HG02571 (cell line): ENCODE data around the gene AKAP8L.
"Not testable (repeated sequence)": the region's sequence is repeated elsewhere in the genome, so short reads cannot be mapped to it uniquely, and the experiment has no call there.

ENCODE experiments used
- ATAC-seq: cut with Tn5 transposase; IDR thresholded peaks from one replicate; pipeline ENCODE4 v1.9.1; 2021; ENCODE audit warnings: mild to moderate bottlenecking, moderate library complexity; ENCODE audit not compliant: unreplicated experiment

The AKAP8L gene

DNA sequence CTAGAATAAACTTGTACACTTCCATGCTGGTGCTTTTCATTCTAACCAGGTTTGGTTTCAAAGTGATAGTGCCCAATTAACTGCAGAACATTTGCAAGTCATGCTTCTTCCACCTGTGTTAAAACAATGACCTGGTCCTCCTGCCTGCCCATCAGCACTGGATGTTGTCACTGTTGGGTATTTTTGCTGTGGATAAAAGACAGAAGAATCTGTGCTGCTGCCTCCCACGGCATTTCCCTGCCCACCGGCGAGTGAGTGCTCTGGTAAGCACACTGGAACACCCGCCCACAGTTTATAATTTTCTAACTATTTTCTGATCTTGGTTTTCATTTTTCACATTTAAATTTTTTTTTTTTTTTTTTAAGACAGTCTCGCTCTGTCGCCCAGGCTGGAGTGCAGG is 36.9 kb downstream of the AKAP8L start:
- no peak for ATAC-seq

DNA sequence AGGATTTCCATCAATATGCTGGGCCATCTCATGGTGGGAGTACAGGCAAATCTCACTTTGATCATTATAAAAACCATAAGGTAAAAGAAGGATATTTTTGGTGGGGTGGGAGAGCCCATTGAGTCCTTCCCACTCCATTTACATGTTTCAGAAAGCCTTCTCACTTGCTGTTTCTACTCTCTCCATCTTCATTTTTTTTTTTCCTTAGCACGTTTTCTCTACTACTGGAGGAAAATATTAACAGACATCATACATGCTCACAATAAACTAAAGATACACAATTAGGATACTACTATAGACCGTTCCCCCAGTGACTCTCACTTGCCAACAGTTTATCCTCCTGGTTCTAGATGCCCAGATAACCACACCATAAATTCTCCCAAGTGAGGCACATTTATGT is 37.4 kb downstream of the AKAP8L start:
- no peak for ATAC-seq

DNA sequence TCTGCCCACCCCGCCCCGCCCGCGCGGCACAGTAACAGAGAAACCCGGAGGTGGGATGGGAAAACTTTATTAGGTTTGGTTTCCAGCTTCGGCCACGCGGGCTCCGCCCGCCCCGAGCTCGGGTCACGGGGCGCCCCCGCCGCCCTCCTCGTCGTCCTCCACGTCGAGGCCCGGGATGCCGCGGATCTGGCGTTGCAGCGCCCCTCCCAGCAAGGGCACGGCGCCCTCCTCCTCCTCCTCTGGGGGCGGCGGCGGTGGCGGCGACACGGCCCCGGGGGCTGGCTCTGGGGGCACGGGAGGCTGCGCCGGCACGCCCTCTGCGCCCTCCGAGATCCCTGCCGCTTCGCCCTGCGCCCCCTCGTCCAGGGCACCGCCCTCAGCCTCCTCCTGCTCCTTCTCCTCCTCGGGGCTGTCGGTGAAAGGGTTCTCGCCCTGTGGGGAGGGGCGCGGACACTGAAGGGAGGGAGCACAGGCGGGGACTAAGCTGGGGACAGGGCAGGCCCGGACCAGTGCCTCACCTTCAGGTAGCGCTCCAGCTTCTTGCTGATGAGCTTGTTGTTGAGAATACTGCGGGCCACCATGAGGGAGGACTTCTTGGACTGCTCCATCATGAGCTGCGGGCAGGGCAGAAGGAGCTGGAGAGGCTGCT is 38.7 kb downstream of the AKAP8L start:
- ATAC-seq: peak; percentile 11

DNA sequence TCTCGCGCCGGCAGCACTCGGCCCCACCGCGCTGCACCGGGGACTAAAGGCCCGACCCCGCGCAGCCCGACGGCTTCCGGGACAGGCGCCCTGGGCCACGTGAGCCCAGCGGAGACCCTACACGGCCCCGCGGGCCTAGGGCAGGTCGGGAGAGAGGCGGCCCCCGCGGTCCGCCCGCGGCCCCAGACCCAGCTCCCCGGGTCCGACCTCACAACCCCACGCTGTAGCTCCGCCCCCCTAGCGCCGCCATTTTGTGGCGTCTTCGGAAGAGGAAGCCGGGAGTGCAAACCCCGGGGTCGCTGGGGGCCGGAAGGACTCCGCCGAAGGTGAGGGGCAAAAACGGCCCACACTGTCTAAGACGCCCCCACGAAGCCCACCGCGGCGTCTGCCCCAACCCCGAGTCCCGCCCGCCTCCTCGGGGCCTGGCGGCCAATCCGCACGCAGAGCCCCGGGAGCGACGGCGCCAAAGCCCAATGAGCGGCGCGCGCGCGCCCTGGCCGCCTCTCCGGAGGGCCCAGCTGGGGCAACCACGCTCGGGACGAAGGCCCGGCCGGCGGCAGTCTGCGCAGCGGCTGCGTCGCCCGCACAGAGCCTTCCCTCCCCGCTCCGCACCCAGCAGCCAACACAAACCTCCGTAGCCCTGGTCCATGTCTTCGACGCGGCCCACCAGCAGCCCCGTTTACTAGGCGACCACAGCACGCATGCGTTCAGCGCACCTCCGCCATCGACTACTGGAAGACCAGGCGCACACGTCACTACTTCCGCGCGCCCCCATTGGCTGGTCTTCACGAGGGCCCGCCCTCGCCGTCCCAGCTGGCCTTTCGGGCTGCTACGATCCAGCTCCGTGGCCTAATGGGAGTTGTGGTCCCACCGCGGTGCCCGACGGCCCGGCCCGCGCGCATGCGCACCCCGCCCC is 39.4 kb downstream of the AKAP8L start, which contains the start of gene AKAP8:
AKAP8 (minus strand) TSS at position 705 of the 916 bp plus-strand sequence; CDS start at position 649, 56 bp downstream.
- peak; percentile 79 for ATAC-seq

DNA sequence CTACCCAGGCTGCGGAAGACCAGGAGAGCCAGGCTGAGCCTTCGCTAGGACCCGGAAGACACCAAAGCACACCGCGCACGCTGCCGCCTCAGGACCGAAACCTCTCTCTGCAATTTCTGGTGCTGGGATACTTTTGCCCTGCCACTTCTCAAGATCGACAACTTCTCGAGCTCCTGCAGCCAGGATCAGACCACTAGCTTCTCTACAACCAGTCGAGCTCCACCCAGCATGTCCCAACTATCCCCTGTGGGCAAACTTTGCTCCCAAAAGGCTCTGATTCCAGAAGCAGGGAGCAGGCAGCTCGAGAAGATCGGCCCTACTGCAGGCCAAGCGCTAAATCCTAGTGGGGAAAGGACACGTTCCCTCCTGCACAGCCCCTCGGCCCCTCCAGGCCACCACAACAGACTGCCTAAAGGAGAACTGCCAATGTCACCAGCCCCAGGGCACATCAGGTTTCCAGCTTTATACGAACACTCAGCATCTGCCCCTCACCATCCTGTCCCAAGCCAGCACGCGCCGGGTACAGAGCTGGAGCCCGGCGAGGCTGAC is 40.2 kb downstream of the AKAP8L start:
- ATAC-seq: no peak

DNA sequence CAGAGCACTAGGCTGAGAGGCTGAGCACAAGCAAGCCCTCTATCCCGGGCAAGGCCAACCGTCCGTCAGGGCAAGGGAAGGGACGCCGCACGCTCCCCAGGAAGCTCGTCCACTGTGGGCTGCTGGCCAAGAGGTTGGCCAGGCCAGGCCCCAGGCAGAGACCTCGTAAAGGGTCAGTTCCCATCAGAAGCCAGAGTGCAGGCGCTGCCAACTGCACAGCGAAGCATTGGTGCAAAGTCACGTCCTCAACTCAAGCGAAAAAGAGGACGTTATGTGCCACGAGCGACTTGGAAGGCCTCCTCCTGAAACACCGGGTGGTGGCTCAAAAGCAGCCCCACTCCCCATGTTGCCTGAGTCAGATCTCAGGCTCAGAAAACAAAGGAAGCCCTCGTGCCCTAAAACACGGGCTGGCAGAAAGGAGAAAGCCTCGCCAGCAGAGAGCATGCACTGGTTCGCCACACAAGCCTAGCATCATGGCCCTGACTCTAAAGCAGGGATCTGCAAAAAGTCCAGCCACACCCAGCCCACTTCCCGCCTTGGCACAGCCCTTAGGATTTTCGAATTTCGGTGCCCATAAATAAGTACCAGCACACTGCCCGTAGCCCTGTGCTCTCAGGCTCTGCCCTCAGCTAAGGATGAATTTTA is 43.9 kb downstream of the AKAP8L start:
- ATAC-seq: no peak

DNA sequence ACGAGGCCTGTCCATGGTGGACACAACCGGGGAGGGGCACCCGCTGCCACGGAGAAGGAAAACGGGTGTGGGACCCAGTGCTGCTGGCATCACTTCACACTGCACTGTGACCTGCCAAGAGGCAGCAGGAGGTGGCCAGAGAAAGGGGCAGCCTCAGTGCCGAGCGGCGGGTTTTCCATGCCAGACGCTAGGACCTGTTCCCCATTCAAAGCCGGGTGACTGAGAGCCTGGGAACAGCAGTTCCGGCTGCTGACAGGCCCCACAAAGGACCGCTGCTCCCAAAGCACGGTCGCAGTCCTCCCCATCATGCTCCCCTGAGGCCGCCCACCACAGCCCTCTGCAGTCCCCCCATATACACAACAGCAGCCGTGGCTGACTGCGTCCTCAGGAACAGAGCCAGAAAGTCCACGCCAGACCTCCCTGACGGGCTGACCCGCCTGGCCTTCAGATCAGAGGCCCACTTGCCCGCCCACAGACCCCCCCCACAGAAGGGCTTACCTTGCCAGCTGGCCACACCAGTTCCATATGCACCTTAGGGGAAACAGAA is 44.6 kb downstream of the AKAP8L start:
- no peak for ATAC-seq

DNA sequence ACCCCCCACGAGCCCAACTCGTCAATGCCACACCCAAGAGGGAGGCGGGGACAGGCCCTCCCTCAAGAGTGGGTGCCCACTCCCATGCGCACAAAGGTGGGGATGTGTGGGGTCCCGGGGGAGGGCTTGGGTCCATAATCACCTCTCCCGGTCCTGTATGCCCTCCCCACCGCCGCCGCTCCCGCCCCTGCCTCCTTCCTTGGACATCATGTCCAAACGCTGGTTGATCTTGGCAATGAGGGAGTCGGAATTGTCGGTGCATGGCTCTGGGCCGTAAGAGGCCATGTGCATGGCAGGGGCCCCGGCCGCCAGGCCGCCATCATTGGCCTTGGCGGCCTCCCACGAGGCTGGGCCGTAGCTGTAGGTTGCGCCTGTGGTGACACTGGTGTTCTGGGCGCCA is 45.1 kb downstream of the AKAP8L start:
- ATAC-seq: no peak

DNA sequence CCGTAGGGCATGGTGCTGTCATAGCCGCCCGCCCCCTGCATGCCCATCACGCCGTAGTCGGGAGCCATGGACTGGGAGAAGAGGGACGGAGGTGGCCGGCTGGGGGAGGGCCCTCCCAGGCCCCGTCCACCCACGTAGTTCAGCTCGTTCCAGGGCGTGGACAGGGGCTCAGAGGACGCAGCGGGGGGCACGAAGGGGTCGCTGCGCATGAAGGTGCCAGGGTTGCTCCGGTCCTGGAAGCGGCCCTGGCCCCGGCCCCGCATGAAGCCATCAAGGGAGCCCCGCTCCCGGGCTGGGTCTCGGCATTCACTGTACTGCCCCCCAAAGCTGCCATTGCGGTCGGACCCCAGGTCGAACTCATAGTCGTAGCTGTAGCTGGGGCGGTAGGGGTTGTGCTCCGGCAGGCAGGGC is 45.9 kb downstream of the AKAP8L start:
- ATAC-seq: no peak

DNA sequence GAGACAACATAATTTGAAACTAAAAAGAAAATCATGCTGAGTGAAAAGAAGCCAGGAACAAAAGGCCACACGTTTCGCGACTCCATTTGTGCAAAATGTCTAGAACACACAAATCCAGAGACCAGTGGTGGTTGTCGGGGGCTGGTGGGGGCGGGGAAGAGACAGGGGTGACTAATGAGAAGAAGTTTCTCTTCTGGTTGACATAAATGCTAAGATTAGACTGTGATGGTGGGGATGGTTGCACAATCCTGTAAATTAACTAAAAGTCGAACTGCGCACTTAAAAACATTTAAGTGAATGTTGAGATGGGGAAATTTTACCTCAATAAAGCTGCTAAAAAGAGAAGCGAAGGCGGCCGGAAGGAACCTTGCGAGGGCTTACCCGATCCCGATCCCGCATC is 46.3 kb downstream of the AKAP8L start:
- ATAC-seq: no peak

DNA sequence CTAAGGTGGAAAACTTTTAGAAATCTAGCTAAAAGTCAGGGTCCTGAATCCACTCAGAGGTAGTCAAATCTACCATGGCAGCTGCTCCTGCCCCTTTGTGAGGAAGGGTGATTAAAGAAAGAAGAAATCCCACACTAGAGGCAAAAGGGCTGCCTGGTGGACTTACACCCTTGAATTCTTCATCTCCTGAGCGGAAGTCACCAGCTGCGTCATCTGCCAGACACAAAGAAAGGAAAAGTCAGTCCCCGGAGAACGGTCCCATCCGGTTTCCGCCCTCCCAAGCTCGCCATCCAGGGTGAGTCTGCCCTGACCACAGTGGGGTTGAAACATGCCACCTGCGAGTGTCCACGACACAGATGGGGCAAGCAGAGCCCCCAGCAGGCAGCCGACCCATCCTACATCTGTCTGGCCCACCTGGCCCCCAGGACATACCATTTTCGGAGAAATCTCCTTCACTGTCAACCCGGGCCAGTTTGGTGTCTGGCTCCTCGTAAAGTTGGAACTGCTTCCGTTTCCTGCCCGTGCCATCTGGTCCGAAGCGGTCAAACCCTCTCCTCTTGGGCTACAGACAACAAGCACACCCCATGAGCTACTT is 46.9 kb downstream of the AKAP8L start:
- ATAC-seq: no peak

DNA sequence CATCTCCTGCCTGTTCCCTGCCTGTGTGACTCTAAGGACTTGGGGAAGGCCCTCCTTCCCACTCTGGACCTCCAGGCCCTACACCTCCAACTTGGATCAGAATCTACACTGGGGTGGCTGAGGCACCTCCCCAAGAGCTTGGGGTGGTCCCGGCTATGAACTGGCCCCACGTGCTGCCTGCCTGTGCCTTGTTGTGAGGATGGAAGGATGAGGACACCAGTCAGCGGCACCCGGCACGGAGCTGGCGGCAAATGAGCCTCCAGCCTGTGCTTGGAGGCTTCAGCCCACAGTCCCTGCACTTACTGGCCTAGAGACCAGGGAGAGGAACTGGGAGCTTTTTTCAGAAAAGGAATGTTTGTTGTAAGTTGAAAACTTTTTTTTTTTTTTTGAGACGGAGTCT is 47.7 kb downstream of the AKAP8L start:
- no peak for ATAC-seq

DNA sequence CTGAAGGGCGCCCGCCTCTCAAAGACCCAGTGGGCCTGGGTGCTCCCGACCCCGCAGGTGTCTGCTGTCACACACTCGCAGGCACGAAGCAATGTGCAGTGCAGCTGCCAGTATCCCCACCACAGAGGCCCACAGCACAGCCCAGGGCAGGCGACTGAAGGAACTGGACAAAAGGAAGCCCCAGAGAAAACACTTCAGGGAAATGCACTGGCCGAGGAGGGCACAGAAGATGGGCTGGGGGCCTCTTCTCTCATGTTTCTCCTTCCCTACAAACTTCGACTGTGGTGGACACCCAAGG is 49.2 kb downstream of the AKAP8L start:
- ATAC-seq: no peak

DNA sequence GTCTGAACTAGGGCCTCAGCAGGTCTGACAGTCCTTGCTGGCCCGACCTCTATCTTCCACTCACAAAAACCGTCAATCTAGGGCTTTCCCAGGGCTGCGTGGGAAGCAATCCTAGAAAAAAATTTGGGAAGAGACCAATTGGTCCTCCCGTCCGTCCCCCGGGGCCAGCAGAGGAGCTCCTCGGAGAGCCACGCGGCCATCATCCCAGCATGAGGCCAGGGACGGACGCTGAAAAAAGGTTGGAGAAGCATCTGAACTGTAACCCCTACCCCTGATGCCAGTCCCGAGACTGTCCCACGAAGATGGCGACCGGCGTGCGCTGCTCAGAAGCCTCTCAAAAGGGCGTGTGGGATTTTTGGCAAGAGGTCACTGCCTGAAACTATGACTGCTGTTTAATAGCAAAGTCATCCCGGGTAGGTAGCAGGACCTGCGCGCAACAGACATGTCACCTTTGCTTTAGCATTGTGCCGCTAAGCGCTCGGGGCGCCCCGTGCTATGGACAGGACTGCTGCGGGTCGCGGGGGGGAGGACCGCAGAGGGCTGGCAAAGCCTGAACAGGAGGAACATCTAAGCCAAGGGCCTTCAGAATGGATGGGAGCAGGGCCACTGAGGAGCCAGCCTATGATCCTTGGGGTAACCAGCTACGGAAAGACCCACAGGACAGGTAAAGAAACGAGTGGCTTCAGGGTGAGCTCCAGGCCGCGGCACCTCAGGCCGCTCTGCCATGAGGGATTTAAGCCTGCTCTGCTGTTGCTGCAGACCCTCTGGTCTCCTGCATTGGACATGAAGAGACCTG is 49.8 kb downstream of the AKAP8L start:
- ATAC-seq: no peak

DNA sequence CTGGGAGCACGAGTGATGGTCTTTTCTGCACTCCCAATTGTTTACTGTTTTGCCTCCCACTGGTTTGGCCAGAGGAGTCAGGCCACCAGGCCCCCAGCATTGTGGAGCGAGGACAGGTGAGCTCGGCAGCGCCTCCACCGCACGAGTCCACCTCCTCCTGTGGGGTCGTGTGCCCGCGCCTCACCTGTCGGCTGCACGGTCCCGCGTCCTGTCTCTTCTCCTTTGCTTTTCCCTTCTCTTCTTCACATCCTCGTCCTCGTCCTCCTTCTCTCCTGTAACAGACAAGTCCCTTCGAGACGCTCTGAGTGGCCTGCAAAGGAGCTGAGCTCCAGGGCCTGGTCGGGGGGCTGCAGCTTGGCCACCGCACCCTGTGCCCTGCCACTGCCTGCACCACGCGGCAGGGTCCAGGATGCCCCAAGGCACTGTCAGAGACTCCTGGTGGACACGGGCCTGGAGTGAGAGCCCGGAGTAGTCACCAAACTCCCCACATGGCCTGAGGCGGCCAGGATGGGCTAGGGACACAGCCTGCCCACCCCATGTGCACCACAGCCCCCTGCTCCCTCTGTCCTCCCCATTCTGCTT is 50.6 kb downstream of the AKAP8L start:
- no peak for ATAC-seq

DNA sequence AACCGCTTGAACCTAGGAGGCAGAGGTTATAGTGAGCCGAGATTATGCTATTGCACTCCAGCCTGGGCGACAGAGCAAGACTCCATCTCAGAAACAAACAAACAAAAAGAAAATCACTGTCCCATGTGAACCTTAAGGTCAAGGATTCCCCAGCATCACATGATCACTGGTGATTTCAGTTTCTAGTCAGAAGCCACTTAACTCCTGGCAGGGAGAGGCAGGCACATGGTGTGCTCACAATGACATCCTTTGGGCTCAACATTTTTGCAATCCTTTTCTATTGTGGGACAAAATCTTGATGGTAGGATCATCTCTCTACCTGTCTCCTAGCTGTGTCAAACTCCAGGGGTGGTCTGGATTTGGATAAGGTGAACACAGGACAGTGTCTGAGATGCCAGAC is 51.3 kb downstream of the AKAP8L start:
- ATAC-seq: no peak

DNA sequence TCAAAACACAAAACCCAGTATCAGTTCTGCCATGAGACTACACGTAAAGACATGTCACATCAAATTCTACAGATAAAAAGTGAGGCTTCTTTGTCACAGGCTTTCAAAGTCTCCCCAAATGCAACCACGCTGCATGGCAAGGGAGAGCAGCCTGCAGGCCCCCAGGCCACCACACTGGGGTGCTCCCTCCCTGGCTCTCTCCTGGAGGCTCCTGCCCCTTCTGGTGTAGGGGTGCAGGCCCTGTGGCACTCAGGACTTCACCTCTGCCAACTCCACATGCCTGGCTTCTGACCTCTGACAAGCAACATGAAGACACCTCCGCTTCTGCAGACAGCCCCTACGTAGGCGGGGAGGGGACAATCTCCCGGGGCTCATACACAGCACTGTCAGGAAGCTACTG is 53.5 kb downstream of the AKAP8L start:
- no peak for ATAC-seq

DNA sequence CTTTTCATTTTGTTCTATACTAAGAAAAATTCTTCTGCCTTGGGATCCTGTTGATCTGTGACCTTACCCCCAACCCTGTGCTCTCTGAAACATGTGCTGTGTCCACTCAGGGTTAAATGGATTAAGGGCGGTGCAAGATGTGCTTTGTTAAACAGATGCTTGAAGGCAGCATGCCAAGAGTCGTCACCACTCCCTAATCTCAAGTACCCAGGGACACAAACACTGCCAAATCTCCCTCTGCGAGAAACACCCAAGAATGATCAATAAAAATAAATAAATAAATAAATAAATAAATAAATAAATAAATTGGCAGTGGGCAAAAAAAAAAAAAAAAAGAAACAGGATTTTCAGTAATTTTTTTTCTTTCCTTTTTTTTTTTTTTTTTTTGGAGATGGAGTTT is 55.0 kb downstream of the AKAP8L start:
- not testable (repeated sequence) for ATAC-seq

DNA sequence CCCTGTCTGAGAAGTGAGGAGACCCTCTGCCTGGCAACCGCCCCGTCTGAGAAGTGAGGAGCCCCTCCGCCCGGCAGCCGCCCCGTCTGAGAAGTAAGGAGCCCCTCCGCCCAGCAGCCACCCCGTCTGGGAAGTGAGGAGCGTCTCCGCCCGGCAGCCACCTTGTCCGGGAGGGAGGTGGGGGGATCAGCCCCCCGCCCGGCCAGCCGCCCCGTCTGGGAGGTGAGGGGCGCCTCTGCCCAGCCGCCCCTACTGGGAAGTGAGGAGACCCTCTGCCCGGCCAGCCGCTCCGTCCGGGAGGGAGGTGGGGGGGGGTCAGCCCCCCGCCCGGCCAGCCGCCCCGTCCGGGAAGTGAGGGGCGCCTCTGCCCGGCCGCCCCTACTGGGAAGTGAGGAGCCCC is 55.7 kb downstream of the AKAP8L start:
- not testable (repeated sequence) for ATAC-seq

DNA sequence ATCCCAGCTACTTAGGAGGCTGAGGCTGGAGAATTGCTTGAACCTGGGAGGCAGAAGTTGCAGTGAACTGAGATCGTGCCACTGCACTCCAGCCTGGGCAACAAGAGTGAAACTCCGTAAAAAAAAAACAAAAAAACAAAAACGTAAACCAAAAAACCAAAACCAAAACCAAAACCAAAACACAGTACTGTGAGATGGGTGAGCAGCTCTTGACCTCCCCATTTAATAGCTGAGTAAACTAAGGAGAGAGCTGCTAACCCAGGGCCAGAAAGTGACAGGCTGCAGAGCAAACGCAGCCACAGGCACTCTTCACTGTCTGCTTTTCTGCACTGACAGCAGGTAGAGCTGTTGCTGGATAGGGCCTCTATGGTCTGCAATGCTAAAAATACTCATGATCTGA is 58.8 kb downstream of the AKAP8L start:
- ATAC-seq: not testable (repeated sequence)
